VCaP (cell line): Measurements from ENCODE around the gene PTPRN2.

ENCODE experiments used
- H3K27ac ChIP-seq: fragments of 450-650 bp; 2 replicates; pipeline ENCODE4 v1.5.1; 2017
- TF ChIP-seq, protein P1 (sequence below): fragments of 450-650 bp; conservative IDR thresholded peaks from 2 replicates; pipeline ENCODE4 v1.5.1; 2017; ENCODE audit warnings: mild to moderate bottlenecking, moderate library complexity

Gene PTPRN2

DNA sequence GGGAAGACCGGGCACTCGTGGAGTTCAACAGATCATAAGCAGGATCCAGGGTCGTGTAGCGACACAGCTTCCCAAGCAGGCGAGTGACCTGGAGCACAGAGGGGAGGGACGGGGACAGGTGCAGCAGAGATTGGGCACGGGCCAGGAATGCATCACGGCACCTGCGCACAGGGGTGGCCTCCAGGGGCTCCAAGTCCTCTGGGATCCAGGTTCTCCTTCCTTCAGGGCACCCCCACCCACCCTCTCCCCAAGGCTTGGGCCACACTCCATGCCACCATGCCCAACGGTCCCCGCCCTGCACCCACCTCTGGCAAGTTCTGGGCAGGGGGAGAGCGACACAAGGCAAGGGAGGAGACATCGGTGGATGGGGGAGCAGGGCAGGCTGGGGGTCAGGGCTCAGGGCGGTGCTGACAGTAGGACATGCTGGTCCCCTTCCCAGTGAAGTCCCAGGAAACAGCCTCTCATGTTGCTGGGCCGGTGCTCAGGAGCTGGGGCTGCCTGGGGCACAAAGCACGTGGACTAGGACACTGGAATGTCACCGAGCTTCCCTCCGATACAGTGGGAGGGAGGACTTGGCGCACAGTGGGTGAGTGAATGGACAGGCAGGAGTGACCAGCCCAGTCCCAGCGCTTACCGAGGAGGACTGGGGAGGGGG, 597.3 kb downstream of the PTPRN2 start:
- TF ChIP-seq, protein P1, sequence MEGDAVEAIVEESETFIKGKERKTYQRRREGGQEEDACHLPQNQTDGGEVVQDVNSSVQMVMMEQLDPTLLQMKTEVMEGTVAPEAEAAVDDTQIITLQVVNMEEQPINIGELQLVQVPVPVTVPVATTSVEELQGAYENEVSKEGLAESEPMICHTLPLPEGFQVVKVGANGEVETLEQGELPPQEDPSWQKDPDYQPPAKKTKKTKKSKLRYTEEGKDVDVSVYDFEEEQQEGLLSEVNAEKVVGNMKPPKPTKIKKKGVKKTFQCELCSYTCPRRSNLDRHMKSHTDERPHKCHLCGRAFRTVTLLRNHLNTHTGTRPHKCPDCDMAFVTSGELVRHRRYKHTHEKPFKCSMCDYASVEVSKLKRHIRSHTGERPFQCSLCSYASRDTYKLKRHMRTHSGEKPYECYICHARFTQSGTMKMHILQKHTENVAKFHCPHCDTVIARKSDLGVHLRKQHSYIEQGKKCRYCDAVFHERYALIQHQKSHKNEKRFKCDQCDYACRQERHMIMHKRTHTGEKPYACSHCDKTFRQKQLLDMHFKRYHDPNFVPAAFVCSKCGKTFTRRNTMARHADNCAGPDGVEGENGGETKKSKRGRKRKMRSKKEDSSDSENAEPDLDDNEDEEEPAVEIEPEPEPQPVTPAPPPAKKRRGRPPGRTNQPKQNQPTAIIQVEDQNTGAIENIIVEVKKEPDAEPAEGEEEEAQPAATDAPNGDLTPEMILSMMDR, result no peak
- H3K27ac ChIP-seq, result no peak overlapping the region

DNA sequence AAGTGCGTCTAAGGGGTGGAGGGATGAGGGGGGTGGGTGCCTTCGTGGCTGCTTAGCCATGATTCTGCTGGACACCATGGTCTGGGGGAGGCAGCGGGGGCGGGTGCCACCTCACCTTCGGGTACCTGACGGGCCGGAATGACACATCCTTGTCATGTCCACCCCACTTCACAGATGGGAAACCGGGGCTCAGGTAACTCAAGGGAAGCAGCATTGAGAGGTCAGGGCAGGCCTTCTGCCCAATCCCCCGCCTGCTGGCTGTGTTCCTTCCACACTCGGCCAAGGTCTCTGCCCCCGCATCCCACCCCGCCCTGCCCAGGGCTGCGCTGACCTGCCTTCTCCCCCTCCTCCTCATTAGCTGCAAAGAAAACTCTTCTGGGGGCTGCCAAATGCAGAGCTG, 598.0 kb downstream of the PTPRN2 start:
- TF ChIP-seq, protein P1, result no peak
- H3K27ac ChIP-seq, result no peak overlapping the region

DNA sequence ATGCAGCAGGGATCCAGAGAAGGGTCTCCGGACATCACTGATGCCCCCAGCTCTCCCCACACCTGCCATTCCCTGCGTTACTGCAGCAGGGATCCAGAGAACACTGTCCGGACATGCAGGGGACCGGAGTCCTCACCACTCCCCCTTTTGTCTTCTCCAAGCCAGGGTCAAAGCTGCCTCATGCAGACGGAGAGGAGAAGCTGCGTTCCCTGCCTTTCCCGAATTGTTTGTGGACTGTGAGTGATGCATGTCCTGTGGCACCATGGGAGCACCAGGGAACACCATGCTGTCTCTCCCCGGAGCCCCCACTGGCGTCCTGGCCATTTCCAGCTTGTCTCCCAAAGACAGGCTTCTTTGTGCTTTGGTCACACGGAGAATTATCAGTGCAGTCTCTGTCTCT, 599.7 kb downstream of the PTPRN2 start:
- H3K27ac ChIP-seq, result no peak overlapping the region
- TF ChIP-seq, protein P1, result no peak

DNA sequence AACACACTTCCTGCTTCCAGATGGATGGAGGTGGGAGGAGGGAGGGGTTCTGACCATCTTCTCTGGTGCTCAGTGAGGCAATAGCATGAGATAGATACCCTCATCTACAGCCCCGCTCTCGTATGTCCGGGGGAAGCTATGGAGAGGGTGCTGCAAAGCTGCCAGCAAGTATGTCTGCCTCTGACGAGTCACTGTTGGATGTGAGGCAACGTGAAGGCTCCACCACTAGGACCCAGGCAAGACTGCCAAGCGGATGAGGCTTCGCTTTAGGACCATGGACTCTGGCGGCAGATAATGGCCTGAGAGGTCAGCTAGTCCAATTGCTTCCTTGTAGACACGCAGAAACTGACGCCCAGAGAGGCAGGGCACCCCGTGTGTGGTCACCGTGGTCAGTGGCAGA, 601.6 kb downstream of the PTPRN2 start:
- no peak overlapping the region for H3K27ac ChIP-seq
- TF ChIP-seq, protein P1, result no peak

DNA sequence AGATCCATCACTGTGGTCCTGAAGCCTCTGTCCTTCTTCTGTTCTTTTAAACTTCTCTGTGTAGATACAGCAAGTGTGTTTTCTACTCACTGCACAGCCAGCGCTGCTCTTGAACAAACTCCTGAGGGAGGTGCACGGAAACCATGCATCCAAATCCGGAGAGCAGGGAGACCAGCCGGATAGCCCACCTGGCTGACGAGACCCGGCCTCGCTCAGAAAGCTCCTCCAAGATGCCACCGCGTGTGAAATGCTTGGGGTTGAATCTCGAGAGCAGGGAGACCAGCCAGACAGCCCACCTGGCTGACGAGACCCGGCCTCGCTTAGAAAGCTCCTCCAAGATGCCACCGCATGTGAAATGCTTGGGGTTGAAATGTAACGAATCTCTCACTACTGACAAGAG, 602.0 kb downstream of the PTPRN2 start:
- H3K27ac ChIP-seq, result no peak overlapping the region
- TF ChIP-seq, protein P1, result no peak

DNA sequence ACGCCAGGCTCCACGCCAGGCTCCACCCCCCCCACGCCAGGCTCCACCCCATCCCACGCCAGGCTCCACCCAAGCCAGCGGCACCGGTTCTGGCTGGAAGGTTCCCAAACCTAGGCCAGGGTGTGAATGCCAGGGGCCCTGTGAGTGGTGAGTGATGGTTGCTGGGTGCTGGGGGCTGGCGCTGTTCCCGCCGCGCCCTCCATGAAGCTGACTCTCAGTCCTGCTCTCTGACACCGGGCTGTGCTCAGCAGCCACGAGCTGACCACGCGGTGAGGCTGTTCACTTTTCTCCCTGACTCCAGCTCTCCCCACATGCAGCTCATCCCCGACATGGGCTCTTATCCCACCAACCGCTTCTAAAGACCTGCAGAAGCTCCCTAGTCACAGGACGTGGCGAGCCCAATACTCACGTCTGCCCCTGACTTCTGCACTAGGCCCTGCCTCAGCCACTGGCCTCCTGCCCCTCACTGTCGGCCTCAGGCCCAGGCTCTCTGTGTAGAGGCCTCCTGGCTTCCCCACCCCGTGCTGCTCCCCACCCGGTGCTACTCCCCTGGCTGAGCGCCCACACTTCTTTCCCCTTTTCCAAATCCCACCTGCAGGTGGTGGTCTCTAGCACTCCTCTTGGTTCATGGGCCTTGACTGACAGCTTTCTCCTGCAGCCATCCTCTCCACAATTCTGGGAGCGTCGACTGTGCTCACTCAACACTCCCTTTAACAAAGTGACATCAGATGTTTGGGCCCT, 603.0 kb downstream of the PTPRN2 start:
- H3K27ac ChIP-seq, result no peak overlapping the region
- TF ChIP-seq, protein P1, result no peak

DNA sequence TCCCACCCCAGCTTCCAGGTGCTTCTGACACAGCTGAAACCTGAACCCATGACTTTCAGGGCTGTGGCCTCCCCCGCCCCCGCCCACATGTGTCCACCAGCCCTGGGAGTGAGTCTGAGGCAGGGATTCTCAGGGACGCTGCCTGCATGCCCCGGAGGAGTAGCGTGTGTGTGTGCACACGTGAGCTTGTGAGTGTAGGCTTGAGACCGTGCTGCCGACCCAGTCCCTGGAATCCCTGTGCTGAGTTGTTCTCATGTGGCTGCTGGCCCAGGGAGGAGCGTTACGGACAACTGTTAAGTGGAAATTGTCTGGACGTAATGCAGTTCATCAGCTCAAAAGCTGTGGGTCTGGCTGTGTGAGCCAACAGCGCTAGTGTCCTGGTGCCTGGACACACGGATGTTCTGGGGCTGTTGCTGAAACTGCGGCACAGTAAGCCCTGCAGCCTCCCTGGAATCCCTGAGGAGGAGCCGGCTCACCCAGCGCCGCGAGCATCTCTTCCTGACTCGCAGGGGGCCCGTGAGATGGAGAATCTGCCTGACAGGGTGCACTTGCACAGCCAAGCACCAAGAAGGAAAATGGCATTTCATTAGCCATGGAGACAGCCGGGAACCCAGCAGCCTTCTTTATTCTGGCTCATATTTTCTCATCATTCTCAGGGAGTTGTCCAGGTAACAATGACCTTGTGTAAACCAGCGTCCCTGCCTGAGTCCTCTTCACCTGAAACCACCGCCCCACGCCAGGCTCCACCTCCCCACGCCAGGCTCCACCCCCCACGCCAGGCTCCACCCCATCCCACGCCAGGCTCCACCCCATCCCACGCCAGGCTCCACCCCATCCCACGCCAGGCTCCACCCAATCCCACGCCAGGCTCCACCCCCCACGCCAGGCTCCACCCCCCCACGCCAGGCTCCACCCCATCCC, 603.9 kb downstream of the PTPRN2 start:
- H3K27ac ChIP-seq, result no peak overlapping the region
- TF ChIP-seq, protein P1, result no peak
